ENCODE data around the gene ARMH1.

The ARMH1 gene

GRCh38 chr1:44641126-44642102 is 33.1 kb upstream of the ARMH1 start:
- peak overlapping the region; percentile 52 for H3K27ac Mint-ChIP-seq
- H3K27me3 Mint-ChIP-seq, result no peaks in the 10 kb centered on the region
- peaks cover 4% of the 10 kb centered on the region for H3K36me3 Mint-ChIP-seq
- H3K9me3 Mint-ChIP-seq, result no peaks in the 10 kb centered on the region
- no peak overlapping the region for H3K4me3 Mint-ChIP-seq
- H3K4me1 Mint-ChIP-seq, result peaks cover 7% of the 10 kb centered on the region

- H3K4me3 Mint-ChIP-seq, result no peak overlapping the region
- H3K36me3 Mint-ChIP-seq, result peaks cover 4% of the 10 kb centered on the region
- peaks cover 7% of the 10 kb centered on the region for H3K4me1 Mint-ChIP-seq
- no peaks in the 10 kb centered on the region for H3K27me3 Mint-ChIP-seq
- no peaks in the 10 kb centered on the region for H3K9me3 Mint-ChIP-seq
- peak overlapping the region; percentile 52 for H3K27ac Mint-ChIP-seq
These were observed 32.3 kb upstream of the ARMH1 start for GRCh38 chr1:44642255-44642654.

GRCh38 chr1:44642925-44643324 is 31.6 kb upstream of the ARMH1 start:
- Mint-ChIP-seq H3K9me3 (no peaks in the 10 kb centered on the region), H3K36me3 (peaks cover 4% of the 10 kb centered on the region), H3K4me3 (no peak overlapping the region), H3K27ac (no peak overlapping the region), H3K27me3 (no peaks in the 10 kb centered on the region), H3K4me1 (peaks cover 7% of the 10 kb centered on the region)

GRCh38 chr1:44643721-44644334 is 30.7 kb upstream of the ARMH1 start:
- Mint-ChIP-seq H3K36me3 (peaks cover 6% of the 10 kb centered on the region), H3K9me3 (no peaks in the 10 kb centered on the region), H3K27me3 (no peaks in the 10 kb centered on the region), H3K4me1 (peaks cover 7% of the 10 kb centered on the region), H3K4me3 (no peak overlapping the region), H3K27ac (no peak overlapping the region)

- peak overlapping the region; percentile 23 for H3K27ac Mint-ChIP-seq
- no peak overlapping the region for H3K4me3 Mint-ChIP-seq
- peaks cover 7% of the 10 kb centered on the region for H3K36me3 Mint-ChIP-seq
- H3K27me3 Mint-ChIP-seq, result no peaks in the 10 kb centered on the region
- H3K9me3 Mint-ChIP-seq, result no peaks in the 10 kb centered on the region
- peaks cover 7% of the 10 kb centered on the region for H3K4me1 Mint-ChIP-seq
These were observed 29.7 kb upstream of the ARMH1 start for GRCh38 chr1:44644806-44645205.

- H3K4me1 Mint-ChIP-seq, result peaks cover 7% of the 10 kb centered on the region
- peaks cover 7% of the 10 kb centered on the region for H3K36me3 Mint-ChIP-seq
- no peak overlapping the region for H3K27ac Mint-ChIP-seq
- no peak overlapping the region for H3K4me3 Mint-ChIP-seq
- no peaks in the 10 kb centered on the region for H3K27me3 Mint-ChIP-seq
- no peaks in the 10 kb centered on the region for H3K9me3 Mint-ChIP-seq
These were observed 28.9 kb upstream of the ARMH1 start for GRCh38 chr1:44645476-44646244.

- peaks cover 7% of the 10 kb centered on the region for H3K4me1 Mint-ChIP-seq
- peaks cover 7% of the 10 kb centered on the region for H3K36me3 Mint-ChIP-seq
- H3K4me3 Mint-ChIP-seq, result no peak overlapping the region
- no peaks in the 10 kb centered on the region for H3K9me3 Mint-ChIP-seq
- no peaks in the 10 kb centered on the region for H3K27me3 Mint-ChIP-seq
- H3K27ac Mint-ChIP-seq, result no peak overlapping the region
These were observed 28.0 kb upstream of the ARMH1 start for GRCh38 chr1:44646261-44647110.

GRCh38 chr1:44647896-44648295 is 26.6 kb upstream of the ARMH1 start:
- H3K27ac Mint-ChIP-seq, result peak overlapping the region; percentile 41
- peaks cover 5% of the 10 kb centered on the region for H3K36me3 Mint-ChIP-seq
- no peak overlapping the region for H3K4me3 Mint-ChIP-seq
- H3K27me3 Mint-ChIP-seq, result no peaks in the 10 kb centered on the region
- no peaks in the 10 kb centered on the region for H3K9me3 Mint-ChIP-seq
- H3K4me1 Mint-ChIP-seq, result no peaks in the 10 kb centered on the region

GRCh38 chr1:44648529-44649250 is 25.8 kb upstream of the ARMH1 start:
- Mint-ChIP-seq H3K27ac (peak overlapping the region; percentile 42), H3K4me3 (no peak overlapping the region), H3K4me1 (no peaks in the 10 kb centered on the region), H3K36me3 (peaks cover 5% of the 10 kb centered on the region), H3K9me3 (no peaks in the 10 kb centered on the region), H3K27me3 (no peaks in the 10 kb centered on the region)

- Mint-ChIP-seq H3K9me3 (no peaks in the 10 kb centered on the region), H3K4me3 (no peak overlapping the region), H3K27me3 (no peaks in the 10 kb centered on the region), H3K36me3 (peaks cover 5% of the 10 kb centered on the region), H3K4me1 (no peaks in the 10 kb centered on the region), H3K27ac (no peak overlapping the region)
These were observed 24.7 kb upstream of the ARMH1 start for GRCh38 chr1:44649788-44650158.

- Mint-ChIP-seq H3K36me3 (peaks cover 5% of the 10 kb centered on the region), H3K4me1 (no peaks in the 10 kb centered on the region), H3K4me3 (no peak overlapping the region), H3K27ac (no peak overlapping the region), H3K9me3 (no peaks in the 10 kb centered on the region), H3K27me3 (no peaks in the 10 kb centered on the region)
These were observed 24.2 kb upstream of the ARMH1 start for GRCh38 chr1:44650159-44650831.

GRCh38 chr1:44651069-44651468 is 23.4 kb upstream of the ARMH1 start:
- H3K36me3 Mint-ChIP-seq, result peaks cover 5% of the 10 kb centered on the region
- H3K4me1 Mint-ChIP-seq, result no peaks in the 10 kb centered on the region
- H3K4me3 Mint-ChIP-seq, result no peak overlapping the region
- no peak overlapping the region for H3K27ac Mint-ChIP-seq
- no peaks in the 10 kb centered on the region for H3K27me3 Mint-ChIP-seq
- H3K9me3 Mint-ChIP-seq, result no peaks in the 10 kb centered on the region

- H3K4me1 Mint-ChIP-seq, result no peaks in the 10 kb centered on the region
- H3K4me3 Mint-ChIP-seq, result no peak overlapping the region
- no peaks in the 10 kb centered on the region for H3K27me3 Mint-ChIP-seq
- no peak overlapping the region for H3K27ac Mint-ChIP-seq
- H3K36me3 Mint-ChIP-seq, result peaks cover 5% of the 10 kb centered on the region
- H3K9me3 Mint-ChIP-seq, result no peaks in the 10 kb centered on the region
These were observed 21.9 kb upstream of the ARMH1 start for GRCh38 chr1:44652445-44653106.
